GM19238 (cell line): Measurements from ENCODE around the gene COL6A1.

ENCODE experiments used
- DNase-seq: peaks from one replicate; pipeline ENCODE4 v3.0.0; 2011; ENCODE audit warnings: low spot score; ENCODE audit not compliant: insufficient read length

COL6A1 gene

DNA sequence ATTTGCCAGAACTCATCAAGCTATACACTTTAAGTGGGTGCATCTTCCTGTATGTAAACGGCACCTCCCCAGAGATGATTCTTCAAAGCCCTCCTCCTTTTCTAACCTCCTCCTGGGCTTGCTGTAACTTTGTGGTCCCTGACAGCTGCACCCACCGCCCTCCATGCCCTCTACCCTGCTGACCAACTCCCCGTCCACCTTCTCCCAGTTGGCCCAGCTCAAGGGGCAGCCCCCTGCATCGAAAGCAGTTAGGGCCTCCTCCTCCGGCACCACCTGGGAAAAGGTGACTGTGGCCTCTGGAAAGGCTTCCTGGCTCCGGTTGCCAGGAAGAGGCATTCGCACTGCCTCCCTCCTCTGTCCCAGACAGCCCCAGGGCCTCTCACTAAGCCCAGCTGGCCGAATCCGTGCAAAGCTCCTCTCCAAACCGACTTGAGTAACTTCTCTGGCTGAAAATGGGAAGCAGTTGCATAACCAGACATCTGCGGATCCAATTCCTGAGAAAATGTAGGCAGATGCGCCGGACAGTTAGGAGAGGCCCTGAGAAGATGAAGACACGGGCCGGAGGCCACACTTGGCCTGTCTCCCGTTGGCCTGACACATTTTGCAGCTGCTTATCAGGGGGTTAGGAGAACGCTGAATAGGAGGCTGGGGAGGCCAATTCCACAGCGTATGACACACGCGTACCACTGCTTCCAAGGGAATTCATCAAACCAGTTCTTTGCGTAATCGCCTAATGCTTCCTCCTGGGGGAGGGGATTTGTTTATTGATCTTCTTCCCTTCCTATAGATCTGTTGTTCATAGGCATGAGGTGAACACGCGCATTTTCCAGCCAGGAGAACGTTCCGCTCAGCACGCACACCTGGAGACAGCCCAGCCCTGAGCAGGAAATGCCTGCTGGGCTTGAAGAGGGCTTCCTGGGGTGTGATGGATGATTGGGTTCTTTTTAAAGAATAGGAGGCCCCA lies 67.6 kb downstream of the COL6A1 start:
- DNase-seq = no peak

DNA sequence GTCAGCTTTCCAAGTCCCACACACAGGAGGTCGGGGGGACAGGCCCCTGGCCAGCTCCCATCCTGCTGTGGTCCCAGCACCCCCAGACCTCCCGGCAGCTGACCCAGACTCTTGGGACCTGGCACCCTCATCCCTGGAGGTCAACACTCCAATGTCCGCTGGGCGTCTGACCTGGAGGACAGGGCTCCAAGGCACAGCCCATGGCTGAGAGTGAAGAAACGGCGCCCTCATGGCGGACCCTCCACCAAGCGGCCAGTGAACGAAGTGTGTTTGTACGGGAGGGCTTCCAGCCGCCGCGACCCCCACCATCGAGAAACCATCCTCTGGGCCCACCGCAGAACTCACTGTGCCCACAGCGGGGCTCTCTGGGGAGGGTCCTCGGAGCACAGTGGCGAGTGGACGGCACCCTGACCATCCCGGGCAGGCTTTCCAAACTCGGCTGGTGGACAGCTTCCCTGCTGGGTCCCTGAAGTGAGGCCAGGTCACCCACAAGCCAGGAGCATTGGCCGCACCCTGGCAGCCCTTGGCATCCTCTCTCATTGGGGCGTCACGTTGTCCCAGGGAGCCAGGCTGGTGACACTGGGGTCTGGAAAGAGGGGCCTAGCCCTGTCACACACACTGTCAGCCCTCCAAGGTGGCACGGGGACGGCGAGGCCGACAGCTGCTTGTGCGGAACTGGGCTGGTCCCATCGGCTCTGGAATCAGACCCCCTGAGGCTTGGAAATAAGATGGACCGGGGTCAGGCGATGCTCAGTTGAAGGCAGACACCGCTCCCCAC lies 68.5 kb downstream of the COL6A1 start:
- no peak for DNase-seq

DNA sequence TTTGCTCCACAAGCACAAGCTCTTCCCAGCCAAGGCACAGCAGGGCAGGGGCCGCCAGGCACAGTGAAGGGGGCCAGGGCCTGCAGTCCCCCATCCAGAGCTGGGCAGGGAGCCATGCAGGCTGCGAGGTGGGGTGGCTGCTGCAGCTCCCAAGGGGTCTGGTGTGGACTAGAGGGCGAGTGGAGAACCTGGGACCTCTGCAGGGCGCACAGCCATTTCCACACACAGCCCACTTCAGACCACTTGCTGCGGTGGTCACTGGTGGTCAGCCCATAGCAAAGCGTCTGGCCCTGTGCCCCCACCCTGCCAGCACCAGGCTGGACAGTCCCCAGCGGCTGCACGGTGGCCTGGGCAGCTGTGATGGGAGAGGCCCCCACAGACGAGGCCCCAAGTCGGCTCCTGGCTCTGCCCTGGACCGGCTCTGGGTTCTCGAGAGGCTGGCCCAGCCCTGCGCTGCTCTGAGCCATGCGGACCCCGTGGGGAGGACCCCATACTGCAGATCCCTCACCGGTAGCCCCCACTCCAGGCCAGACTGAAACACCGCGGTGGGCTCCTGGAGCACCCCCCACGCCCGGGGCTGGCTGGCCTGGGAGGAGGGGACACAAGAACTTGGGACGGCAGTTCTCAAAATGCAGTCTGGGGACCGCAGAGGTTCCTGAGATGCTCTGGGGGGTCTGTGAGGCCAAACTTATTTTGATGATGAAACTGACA lies 69.3 kb downstream of the COL6A1 start:
- DNase-seq = no peak

DNA sequence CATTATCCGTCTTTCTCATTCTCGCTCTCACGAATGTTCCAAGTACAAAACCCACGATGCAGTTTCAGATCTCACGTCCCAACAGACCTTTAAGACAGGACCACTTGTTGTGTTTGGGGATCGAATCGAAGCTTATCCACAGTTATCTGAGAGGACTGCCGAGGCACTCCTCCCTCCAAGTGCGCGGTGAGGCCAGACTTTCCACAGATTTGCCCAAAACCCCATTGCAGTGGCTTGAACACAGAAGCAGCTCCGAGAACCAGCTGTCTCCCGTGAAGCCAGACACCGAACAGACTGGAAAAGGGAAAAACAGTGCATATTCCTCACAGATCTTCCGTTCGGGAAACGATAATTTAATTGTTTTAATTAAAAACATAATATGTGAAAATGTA lies 69.8 kb downstream of the COL6A1 start:
- no peak for DNase-seq

DNA sequence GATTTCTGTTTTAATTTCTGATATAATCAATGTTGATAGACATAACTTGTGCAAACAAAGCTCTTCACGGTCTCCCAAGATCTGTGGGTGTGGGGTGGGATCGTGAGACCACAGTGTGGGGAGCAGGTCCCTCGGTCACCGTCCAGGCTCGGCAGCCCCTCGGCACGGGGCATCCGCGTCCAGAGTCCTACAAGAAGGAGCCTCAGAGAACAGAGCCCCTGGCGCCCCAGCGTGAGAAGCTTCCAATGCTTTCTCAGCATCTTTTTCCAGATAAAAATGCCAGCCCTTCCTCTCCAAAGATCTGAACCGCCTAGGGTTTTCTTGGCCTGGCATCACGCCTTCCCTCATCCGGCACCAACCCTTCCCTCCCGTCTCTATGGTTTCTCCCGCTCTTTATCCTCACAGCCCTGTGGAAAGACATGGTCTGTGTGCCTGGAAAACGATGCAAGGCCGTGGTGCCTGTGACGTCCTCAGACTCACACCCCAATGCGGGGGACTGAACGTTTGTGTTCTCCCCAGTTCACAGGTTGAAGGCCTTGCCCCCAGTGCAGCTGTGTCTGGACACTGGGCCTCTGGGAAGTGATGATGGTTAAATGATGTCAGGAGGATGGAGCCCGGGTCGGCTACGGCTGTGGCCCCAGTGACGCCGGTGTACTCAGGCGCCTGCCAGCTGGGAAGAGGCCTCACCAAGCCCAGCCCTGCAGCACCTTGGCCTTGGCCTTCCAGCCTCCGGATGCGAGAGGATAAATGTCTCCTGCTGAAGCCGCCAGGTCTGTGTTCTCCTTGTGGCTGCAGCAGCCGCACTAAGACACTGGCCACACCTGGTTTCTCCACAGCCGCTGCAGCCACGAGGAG lies 70.5 kb downstream of the COL6A1 start:
- DNase-seq = no peak

DNA sequence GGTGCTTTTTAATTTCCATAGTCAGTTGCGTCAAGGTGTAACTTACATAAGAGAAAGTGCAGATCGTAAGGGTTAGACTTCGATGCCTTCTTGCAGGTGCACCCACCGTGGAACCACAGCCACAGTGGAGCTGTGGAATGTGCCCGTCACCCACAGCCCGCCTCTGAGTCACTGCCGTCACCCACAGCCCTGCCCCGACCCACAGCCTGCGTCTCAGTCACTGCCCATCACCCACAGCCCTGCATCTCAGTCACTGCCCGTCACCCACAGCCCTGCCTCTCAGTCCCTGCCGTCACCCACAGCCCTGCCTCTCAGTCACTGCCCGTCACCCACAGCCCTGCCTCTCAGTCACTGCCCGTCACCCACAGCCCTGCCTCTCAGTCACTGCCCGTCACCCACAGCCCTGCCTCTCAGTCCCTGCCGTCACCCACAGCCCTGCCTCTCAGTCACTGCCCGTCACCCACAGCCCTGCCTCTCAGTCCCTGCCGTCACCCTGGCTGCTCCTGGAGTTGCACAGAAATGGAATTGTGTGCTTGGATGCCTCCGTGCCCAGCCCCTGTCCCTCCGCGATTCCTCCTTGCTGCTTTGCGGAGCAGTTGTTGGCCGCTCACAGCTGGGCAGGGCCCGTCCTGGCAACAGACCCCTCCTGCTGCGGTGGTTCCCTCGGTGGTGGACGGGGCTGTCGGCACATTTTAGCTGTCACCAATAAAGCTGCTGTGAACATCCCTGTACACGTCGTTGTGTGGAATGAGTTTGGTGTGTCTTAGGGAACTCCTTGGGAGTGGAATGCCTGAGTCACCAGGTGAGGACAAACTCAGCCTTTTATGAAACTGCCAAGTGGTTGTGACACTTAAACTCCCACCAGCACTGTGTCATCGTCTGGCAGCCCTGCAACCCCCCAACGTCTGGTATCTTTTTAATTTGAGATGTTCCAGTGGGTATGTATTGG lies 71.4 kb downstream of the COL6A1 start:
- no peak for DNase-seq

DNA sequence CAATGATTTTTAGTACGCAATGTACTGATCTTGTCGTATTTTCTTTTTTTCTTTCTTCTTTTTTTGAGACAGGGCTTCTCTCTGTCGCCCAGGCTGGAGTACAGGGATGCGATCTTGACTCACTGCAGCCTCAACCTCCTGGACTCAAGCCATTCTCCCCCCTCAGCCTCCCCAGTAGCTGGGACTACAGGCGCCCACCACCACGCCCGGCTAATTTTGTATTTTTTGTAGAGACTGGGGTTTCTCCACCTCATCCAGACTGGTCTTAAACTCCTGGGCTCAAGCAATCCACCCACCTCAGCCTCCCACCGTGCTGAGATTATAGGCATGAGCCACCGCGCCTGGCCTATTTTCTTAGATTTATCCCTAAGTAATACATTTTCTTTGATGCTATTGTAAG lies 72.5 kb downstream of the COL6A1 start:
- DNase-seq = no peak

DNA sequence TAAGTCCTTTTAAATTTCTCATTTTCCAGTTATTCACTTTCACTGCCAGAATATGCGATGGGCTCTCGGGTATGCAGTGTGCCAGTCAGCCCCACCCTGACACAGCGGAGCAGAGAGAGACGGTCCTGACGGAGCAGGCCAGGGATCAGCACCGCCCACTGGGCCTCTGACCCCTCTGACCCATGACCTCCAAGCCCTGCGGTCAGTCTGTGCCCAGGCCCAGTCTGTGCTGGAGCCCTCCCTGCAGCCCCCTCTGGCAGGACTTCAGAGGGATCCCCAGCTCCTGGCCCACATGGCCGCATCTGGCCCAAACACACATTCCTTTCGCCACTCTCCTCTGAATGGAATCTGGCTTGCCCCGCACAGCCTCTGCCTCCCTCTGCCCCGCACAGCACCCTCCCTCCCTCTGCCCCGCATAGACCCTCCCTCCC lies 72.9 kb downstream of the COL6A1 start:
- DNase-seq = no peak
